CD4-positive, alpha-beta T cell (primary cell): ENCODE measurements around the gene SELPLG. TPM values are rescaled to one million over a fixed set of nuclear protein-coding genes. Genes with fewer than 3 reads are reported as not detected.
"Not testable (repeated sequence)": the region's sequence is repeated elsewhere in the genome, so short reads cannot be mapped to it uniquely, and the experiment has no call there.

Experiments used
- ATAC-seq: fragments of 200-7000 bp; cut with Tn5 transposase; one replicate; pipeline ENCODE4 v1.10.0; 2022; ENCODE audit warnings: mild to moderate bottlenecking; ENCODE audit not compliant: poor library complexity
- CTCF ChIA-PET: fragments of 350-600 bp; sonication (Branson Sonifier 250); formaldehyde crosslinking; loops from one replicate; lab custom pipeline; 2021; ENCODE audit warnings: antibody characterized with exemption, inconsistent platforms; lab: Charles Lee
- POLR2A ChIA-PET: fragments of 350-600 bp; sonication (Branson Sonifier 250); formaldehyde crosslinking; loops from one replicate; lab custom pipeline; 2021; ENCODE audit warnings: antibody characterized with exemption, inconsistent platforms; lab: Charles Lee
- DNase-seq, 14 experiments: peaks; one replicate each; pipeline ENCODE4 v3.0.0-alpha.2; 2013 to 2020; ENCODE audit warnings: mixed read lengths in 2 of 14
- H3K27ac ChIP-seq, 2 donors: one replicate each; pipeline versions ENCODE4 v1.5.1 to v1.7.0; 2013; ENCODE audit warnings: low read length in 2 of 2, low read depth in 1 of 2, mild to moderate bottlenecking in 1 of 2
- H3K27me3 ChIP-seq, 2 experiments: 1 replicate in 1 of 2; 2 replicates in 1 of 2; pipeline versions ENCODE4 v1.6.1 to v1.7.0; 2013; ENCODE audit warnings: low read length in 2 of 2, control low read depth in 1 of 2, mild to moderate bottlenecking in 1 of 2, moderate library complexity in 1 of 2; ENCODE audit not compliant: insufficient read depth in 2 of 2, control insufficient read depth in 1 of 2
- H3K36me3 ChIP-seq: one replicate; pipeline ENCODE4 v1.6.1; 2013; ENCODE audit warnings: low read length, control low read depth; ENCODE audit not compliant: insufficient read depth
- H3K4me1 ChIP-seq: one replicate; pipeline ENCODE4 v1.6.1; 2013; ENCODE audit warnings: low read length, control low read depth; ENCODE audit not compliant: insufficient read depth
- H3K4me3 ChIP-seq: one replicate; pipeline ENCODE4 v1.5.1; 2013; ENCODE audit warnings: mild to moderate bottlenecking, low read length, moderate library complexity
- H3K9me3 ChIP-seq, 2 experiments: 1 replicate in 1 of 2; 2 replicates in 1 of 2; pipeline versions ENCODE4 v1.6.1 to v1.7.0; 2013; ENCODE audit warnings: low read length in 2 of 2, mild to moderate bottlenecking in 2 of 2, control low read depth in 1 of 2, moderate library complexity in 1 of 2; ENCODE audit not compliant: control insufficient read depth in 1 of 2, insufficient read depth in 1 of 2
- H3K27ac Mint-ChIP-seq: one replicate; pipeline ENCODE4 v1.8.0; 2020; ENCODE audit warnings: mixed read lengths
- H3K27me3 Mint-ChIP-seq: one replicate; pipeline ENCODE4 v1.8.0; 2021; ENCODE audit warnings: mixed read lengths
- H3K36me3 Mint-ChIP-seq: one replicate; pipeline ENCODE4 v1.8.0; 2021; ENCODE audit warnings: low read depth, mixed read lengths
- H3K4me1 Mint-ChIP-seq: one replicate; pipeline ENCODE4 v1.8.0; 2021; ENCODE audit warnings: low read depth, mixed read lengths
- H3K4me3 Mint-ChIP-seq: one replicate; pipeline ENCODE4 v1.8.0; 2020; ENCODE audit warnings: mild to moderate bottlenecking, mixed read lengths
- H3K9me3 Mint-ChIP-seq: one replicate; pipeline ENCODE4 v1.8.0; 2020; ENCODE audit warnings: mixed read lengths
- intact Hi-C, 2 experiments: fragments of 100-400 bp; cut with DNase I in 1 of 2; cut with micrococcal nuclease in 1 of 2; formaldehyde crosslinking; loops; one replicate each; pipeline versions ENCODE4 v1.15.1 to v1.9.0; 2023 to 2025; cut with DNase I, micrococcal nuclease
- total RNA-seq, 174 experiments: library from RNA in 2 of 174; stranded (reverse) in 2 of 174; gene quantifications; one replicate each; pipeline ENCODE4 v1.2.3 and lab custom pipeline; 2021 to 2026
- TF ChIP-seq, protein P1 (sequence below): fragments of 200-600 bp; IDR thresholded peaks from one replicate; pipeline ENCODE4 v1.8.0; 2022; ENCODE audit warnings: antibody characterized with exemption, mild to moderate bottlenecking

The SELPLG gene
- total RNA-seq, 2 experiments from 2014 or later, result 25.7 to 27.8 TPM

DNA sequence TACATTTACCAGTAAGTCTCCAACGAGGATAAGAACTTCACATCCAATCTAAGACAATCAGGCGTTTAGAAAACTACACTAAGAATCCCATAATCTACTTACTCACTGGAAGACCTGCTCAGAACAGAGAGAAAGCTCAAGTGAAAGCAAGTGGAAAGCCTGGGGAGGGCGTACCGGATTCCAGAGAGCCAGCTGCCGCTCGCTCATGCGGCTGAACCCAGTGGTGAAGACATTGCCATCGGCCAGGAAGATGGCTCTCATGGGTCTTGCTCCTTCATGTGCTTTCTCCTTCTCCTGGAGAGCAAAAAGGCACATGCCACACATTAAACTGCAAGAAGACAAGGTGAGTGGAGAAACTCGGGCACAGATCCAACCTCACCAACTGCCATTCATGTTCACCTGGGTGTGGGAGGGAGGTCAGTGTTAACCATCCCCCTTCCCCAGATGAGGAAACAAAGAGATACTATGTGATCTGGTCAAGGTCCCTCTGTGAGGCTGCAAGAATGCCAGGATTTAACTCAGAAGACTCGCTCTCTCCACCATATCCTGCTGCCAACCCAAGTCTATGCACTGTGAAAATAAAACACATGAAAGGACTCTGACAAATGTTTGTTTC, 23.5 kb upstream of the SELPLG start:
- peaks cover 6% of the 10 kb centered on the region for H3K36me3 ChIP-seq
- TF ChIP-seq, protein P1, sequence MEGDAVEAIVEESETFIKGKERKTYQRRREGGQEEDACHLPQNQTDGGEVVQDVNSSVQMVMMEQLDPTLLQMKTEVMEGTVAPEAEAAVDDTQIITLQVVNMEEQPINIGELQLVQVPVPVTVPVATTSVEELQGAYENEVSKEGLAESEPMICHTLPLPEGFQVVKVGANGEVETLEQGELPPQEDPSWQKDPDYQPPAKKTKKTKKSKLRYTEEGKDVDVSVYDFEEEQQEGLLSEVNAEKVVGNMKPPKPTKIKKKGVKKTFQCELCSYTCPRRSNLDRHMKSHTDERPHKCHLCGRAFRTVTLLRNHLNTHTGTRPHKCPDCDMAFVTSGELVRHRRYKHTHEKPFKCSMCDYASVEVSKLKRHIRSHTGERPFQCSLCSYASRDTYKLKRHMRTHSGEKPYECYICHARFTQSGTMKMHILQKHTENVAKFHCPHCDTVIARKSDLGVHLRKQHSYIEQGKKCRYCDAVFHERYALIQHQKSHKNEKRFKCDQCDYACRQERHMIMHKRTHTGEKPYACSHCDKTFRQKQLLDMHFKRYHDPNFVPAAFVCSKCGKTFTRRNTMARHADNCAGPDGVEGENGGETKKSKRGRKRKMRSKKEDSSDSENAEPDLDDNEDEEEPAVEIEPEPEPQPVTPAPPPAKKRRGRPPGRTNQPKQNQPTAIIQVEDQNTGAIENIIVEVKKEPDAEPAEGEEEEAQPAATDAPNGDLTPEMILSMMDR, result no peak
- ChIA-PET POLR2A (no interaction called here), CTCF (no interaction called here)
- no peaks in the 10 kb centered on the region for H3K4me1 Mint-ChIP-seq
- H3K4me3 ChIP-seq, result no peak overlapping the region
- no peaks in the 10 kb centered on the region for H3K9me3 Mint-ChIP-seq
- DNase-seq, result no peak
- H3K27me3 ChIP-seq, result no peaks in the 10 kb centered on the region
- H3K27ac Mint-ChIP-seq, result no peak overlapping the region
- intact Hi-C loops, result no loop called here
- no peaks in the 10 kb centered on the region for H3K27me3 Mint-ChIP-seq
- no peak overlapping the region for H3K27ac ChIP-seq
- H3K9me3 ChIP-seq, result no peaks in the 10 kb centered on the region
- no peak overlapping the region for H3K4me3 Mint-ChIP-seq
- no peaks in the 10 kb centered on the region for H3K4me1 ChIP-seq
- no peak for ATAC-seq
- H3K36me3 Mint-ChIP-seq, result peaks cover 6% of the 10 kb centered on the region

DNA sequence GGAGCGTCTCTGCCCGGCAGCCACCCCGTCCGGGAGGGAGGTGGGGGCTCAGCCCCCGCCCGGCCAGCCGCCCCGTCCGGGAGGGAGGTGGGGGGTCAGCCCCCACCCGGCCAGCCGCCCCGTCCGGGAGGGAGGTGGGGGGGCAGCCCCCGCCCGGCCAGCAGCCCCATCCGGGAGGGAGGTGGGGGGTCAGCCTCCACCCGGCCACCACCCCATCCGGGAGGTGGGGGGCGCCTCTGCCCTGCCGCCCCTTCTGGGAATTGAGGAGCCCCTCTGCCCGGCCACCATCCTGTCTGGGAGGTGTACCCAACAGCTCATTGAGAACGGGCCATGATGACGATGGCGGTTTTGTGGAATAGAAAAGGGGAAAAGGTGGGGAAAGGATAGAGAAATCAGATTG, 22.6 kb upstream of the SELPLG start:
- H3K4me1 ChIP-seq, H3K4me3 Mint-ChIP-seq, H3K4me3 ChIP-seq, H3K27ac Mint-ChIP-seq, H3K27ac ChIP-seq, H3K4me1 Mint-ChIP-seq, H3K9me3 ChIP-seq, H3K36me3 ChIP-seq, ATAC-seq, H3K9me3 Mint-ChIP-seq, H3K27me3 Mint-ChIP-seq, H3K27me3 ChIP-seq, intact Hi-C loops, DNase-seq, H3K36me3 Mint-ChIP-seq, POLR2A ChIA-PET: not testable (repeated sequence)
- CTCF ChIA-PET, result interaction anchor here (0.6 kb wide), 1 partner anchor 1918 kb away, joined by 4 read pairs; no protein-coding TSS in a partner anchor

DNA sequence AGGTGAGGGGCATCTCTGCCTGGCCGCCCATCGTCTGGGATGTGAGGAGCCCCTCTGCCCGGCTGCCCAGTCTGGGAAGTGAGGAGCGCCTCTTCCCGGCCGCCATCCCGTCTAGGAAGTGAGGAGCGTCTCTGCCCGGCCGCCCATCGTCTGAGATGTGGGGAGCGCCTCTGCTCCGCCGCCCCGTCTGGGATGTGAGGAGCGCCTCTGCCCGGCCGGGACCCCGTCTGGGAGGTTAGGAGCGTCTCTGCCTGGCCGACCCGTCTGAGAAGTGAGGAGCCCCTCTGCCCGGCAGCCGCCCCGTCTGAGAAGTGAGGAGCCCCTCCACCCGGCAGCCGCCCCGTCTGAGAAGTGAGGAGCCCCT, 22.1 kb upstream of the SELPLG start:
- H3K9me3 ChIP-seq, H3K27ac Mint-ChIP-seq, H3K27me3 Mint-ChIP-seq, H3K4me3 ChIP-seq, DNase-seq, H3K27me3 ChIP-seq, POLR2A ChIA-PET, H3K4me3 Mint-ChIP-seq, H3K9me3 Mint-ChIP-seq, intact Hi-C loops, H3K4me1 Mint-ChIP-seq, H3K36me3 Mint-ChIP-seq, H3K36me3 ChIP-seq, H3K27ac ChIP-seq, ATAC-seq, H3K4me1 ChIP-seq: not testable (repeated sequence)
- CTCF ChIA-PET, result interaction anchor here (0.6 kb wide), 1 partner anchor 1919 kb away, joined by 4 read pairs; no protein-coding TSS in a partner anchor

DNA sequence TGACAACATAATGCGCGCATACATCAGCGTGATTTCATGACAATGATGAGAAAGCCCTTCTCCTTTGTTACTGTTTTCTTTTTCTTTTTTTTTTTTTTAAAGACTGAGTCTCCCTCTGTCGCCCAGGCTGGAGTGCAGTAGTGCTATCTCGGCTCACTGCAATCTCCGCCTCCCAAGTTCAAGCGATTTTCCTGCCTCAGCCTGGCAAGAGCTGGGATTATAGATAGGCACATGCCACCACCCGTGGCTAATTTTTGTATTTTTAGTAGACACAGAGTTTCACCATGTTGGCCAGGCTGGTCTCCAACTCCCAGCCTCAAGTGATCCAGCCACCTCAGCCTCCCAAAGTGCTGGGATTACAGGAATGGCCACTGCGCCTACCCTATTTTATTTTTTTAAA, 20.9 kb upstream of the SELPLG start:
- H3K4me1 Mint-ChIP-seq, H3K9me3 ChIP-seq, H3K9me3 Mint-ChIP-seq, H3K27me3 ChIP-seq, H3K27me3 Mint-ChIP-seq, H3K4me1 ChIP-seq, H3K27ac ChIP-seq, H3K36me3 ChIP-seq, ATAC-seq, CTCF ChIA-PET, DNase-seq, H3K36me3 Mint-ChIP-seq, H3K27ac Mint-ChIP-seq, H3K4me3 ChIP-seq, intact Hi-C loops, POLR2A ChIA-PET, H3K4me3 Mint-ChIP-seq: not testable (repeated sequence)
